GM12872 (cell line): ENCODE measurements around the gene CTSD.

Experiments used
- TF ChIP-seq, protein P1 (sequence below): IDR thresholded peaks from 3 replicates; pipeline ENCODE4 v1.5.1; 2011; ENCODE audit warnings: low read depth, mild to moderate bottlenecking, low read length, moderate library complexity; ENCODE audit not compliant: insufficient read depth

The CTSD gene

GRCh38 chr11:1733716-1734640 lies 29.7 kb downstream of the CTSD start:
- TF ChIP-seq, protein P1, sequence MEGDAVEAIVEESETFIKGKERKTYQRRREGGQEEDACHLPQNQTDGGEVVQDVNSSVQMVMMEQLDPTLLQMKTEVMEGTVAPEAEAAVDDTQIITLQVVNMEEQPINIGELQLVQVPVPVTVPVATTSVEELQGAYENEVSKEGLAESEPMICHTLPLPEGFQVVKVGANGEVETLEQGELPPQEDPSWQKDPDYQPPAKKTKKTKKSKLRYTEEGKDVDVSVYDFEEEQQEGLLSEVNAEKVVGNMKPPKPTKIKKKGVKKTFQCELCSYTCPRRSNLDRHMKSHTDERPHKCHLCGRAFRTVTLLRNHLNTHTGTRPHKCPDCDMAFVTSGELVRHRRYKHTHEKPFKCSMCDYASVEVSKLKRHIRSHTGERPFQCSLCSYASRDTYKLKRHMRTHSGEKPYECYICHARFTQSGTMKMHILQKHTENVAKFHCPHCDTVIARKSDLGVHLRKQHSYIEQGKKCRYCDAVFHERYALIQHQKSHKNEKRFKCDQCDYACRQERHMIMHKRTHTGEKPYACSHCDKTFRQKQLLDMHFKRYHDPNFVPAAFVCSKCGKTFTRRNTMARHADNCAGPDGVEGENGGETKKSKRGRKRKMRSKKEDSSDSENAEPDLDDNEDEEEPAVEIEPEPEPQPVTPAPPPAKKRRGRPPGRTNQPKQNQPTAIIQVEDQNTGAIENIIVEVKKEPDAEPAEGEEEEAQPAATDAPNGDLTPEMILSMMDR: no peak

- TF ChIP-seq, protein P1: no peak
Observed at GRCh38 chr11:1733009-1733715, 30.6 kb downstream of the CTSD start.

GRCh38 chr11:1732418-1733008 lies 31.2 kb downstream of the CTSD start:
- TF ChIP-seq, protein P1: no peak

- TF ChIP-seq, protein P1: no peak
Observed at GRCh38 chr11:1731451-1732059, 32.2 kb downstream of the CTSD start.

- TF ChIP-seq, protein P1: no peak
Observed at GRCh38 chr11:1730059-1730629, 33.6 kb downstream of the CTSD start.

- TF ChIP-seq, protein P1: no peak
Observed at GRCh38 chr11:1729692-1730011, 34.1 kb downstream of the CTSD start.
